ENCODE data around the gene PSAP. TPM values are rescaled to one million over a fixed set of nuclear protein-coding genes. Genes with fewer than 3 reads are reported as not detected.

The PSAP gene
- total RNA-seq, 1 experiment from 2014 or later, result 429 TPM

GRCh38 chr10:71818674-71819260 is 32.3 kb downstream of the PSAP start:
- H3K4me1 ChIP-seq (ENCODE audit: insufficient read depth, low read length, poor library complexity, severe bottlenecking), result no peaks in the 10 kb centered on the region
- H3K27me3 ChIP-seq (replicated peaks; ENCODE audit: insufficient read depth, low read depth, low read length, poor library complexity), result no peaks in the 10 kb centered on the region
- CTCF ChIA-PET, result interaction anchor here (1.2 kb wide), 1 partner anchor 78 kb away, joined by 3 read pairs; no protein-coding TSS in a partner anchor
- POLR2A ChIA-PET (ENCODE audit: low non-redundant PET), result no interaction called here
- no peak for DNase-seq (ENCODE audit: low spot score)
- no TSS peak for BruUV-seq (replicated peaks)
- intact Hi-C loops (cut with micrococcal nuclease; ENCODE audit: unreplicated experiment), result no loop called here
- H3K4me3 ChIP-seq (ENCODE audit: low read depth, low read length, poor library complexity, severe bottlenecking), result no peak overlapping the region
- H3K36me3 ChIP-seq (ENCODE audit: insufficient read depth, low read length, poor library complexity, severe bottlenecking), result peaks cover 90% of the 10 kb centered on the region
- TF ChIP-seq EZH2 (IDR thresholded peaks at IDR 0.05; ENCODE audit: borderline replicate concordance, low read depth, low read length, poor library complexity, severe bottlenecking), result no peak
- TF ChIP-seq CTCF (conservative IDR thresholded peaks at IDR 0.05; ENCODE audit: low read depth, low read length), result no peak
- no peaks in the 10 kb centered on the region for H3K9me3 ChIP-seq (ENCODE audit: low read depth, low read length, poor library complexity, severe bottlenecking)
- no peak overlapping the region for H3K27ac ChIP-seq (ENCODE audit: low read depth, low read length, poor library complexity, severe bottlenecking)

GRCh38 chr10:71817831-71818655 is 33.0 kb downstream of the PSAP start:
- Histone ChIP-seq H3K4me1 (ENCODE audit: insufficient read depth, low read length, poor library complexity, severe bottlenecking) (no peaks in the 10 kb centered on the region), H3K4me3 (ENCODE audit: low read depth, low read length, poor library complexity, severe bottlenecking) (no peak overlapping the region), H3K27me3 (replicated peaks; ENCODE audit: insufficient read depth, low read depth, low read length, poor library complexity) (no peaks in the 10 kb centered on the region), H3K36me3 (ENCODE audit: insufficient read depth, low read length, poor library complexity, severe bottlenecking) (peaks cover 85% of the 10 kb centered on the region), H3K27ac (ENCODE audit: low read depth, low read length, poor library complexity, severe bottlenecking) (no peak overlapping the region), H3K9me3 (ENCODE audit: low read depth, low read length, poor library complexity, severe bottlenecking) (no peaks in the 10 kb centered on the region)
- no peak for DNase-seq (ENCODE audit: low spot score)
- CTCF ChIA-PET, result interaction anchor here (1.2 kb wide), 1 partner anchor 78 kb away, joined by 3 read pairs; no protein-coding TSS in a partner anchor
- BruUV-seq (replicated peaks), result no TSS peak
- intact Hi-C loops (cut with micrococcal nuclease; ENCODE audit: unreplicated experiment), result no loop called here
- POLR2A ChIA-PET (ENCODE audit: low non-redundant PET), result no interaction called here
- no peak for TF ChIP-seq CTCF (conservative IDR thresholded peaks at IDR 0.05; ENCODE audit: low read depth, low read length)
- TF ChIP-seq EZH2 (IDR thresholded peaks at IDR 0.05; ENCODE audit: borderline replicate concordance, low read depth, low read length, poor library complexity, severe bottlenecking), result no peak

GRCh38 chr10:71816936-71817618 is 34.0 kb downstream of the PSAP start:
- Histone ChIP-seq H3K9me3 (ENCODE audit: low read depth, low read length, poor library complexity, severe bottlenecking) (no peaks in the 10 kb centered on the region), H3K4me3 (ENCODE audit: low read depth, low read length, poor library complexity, severe bottlenecking) (no peak overlapping the region), H3K4me1 (ENCODE audit: insufficient read depth, low read length, poor library complexity, severe bottlenecking) (no peaks in the 10 kb centered on the region), H3K36me3 (ENCODE audit: insufficient read depth, low read length, poor library complexity, severe bottlenecking) (peaks cover 82% of the 10 kb centered on the region), H3K27ac (ENCODE audit: low read depth, low read length, poor library complexity, severe bottlenecking) (no peak overlapping the region), H3K27me3 (replicated peaks; ENCODE audit: insufficient read depth, low read depth, low read length, poor library complexity) (no peaks in the 10 kb centered on the region)
- intact Hi-C loops (cut with micrococcal nuclease; ENCODE audit: unreplicated experiment), result no loop called here
- BruUV-seq (replicated peaks), result TSS peak; percentile 89
- no peak for DNase-seq (ENCODE audit: low spot score)
- POLR2A ChIA-PET (ENCODE audit: low non-redundant PET), result no interaction called here
- CTCF ChIA-PET, result no interaction called here
- TF ChIP-seq EZH2 (IDR thresholded peaks at IDR 0.05; ENCODE audit: borderline replicate concordance, low read depth, low read length, poor library complexity, severe bottlenecking) (no peak), CTCF (conservative IDR thresholded peaks at IDR 0.05; ENCODE audit: low read depth, low read length) (no peak)
